Left lung (tissue), 10 donors: ENCODE results near the gene PATE4. TPM values are rescaled to one million over a fixed set of nuclear protein-coding genes. Genes with fewer than 3 reads are reported as not detected.
A peak's percentile ranks its signal among the peaks of the same experiment; 100 is the strongest.

Experiments used
- ATAC-seq: fragments of 200-7000 bp; cut with Tn5 transposase; one replicate; pipeline ENCODE4 v1.9.1; 2020; ENCODE audit warnings: moderate library complexity
- DNase-seq, 4 donors: peaks; one replicate each; pipeline ENCODE4 v3.0.0-alpha.2; 2013 to 2020
- H3K27ac ChIP-seq, 2 donors: fragments of 200-600 bp; sonication (generic) in 1 of 2; one replicate each; pipeline versions ENCODE4 v1.5.0 to v1.8.0; 2020 to 2021
- H3K27me3 ChIP-seq, 2 donors: fragments of 200-600 bp; sonication (generic) in 1 of 2; one replicate each; pipeline versions ENCODE4 v1.5.0 to v1.8.0; 2020 to 2021
- H3K36me3 ChIP-seq, 2 donors: fragments of 200-600 bp; sonication (generic) in 1 of 2; one replicate each; pipeline versions ENCODE4 v1.5.0 to v1.8.0; 2020 to 2021
- H3K4me1 ChIP-seq, 2 donors: fragments of 200-600 bp; one replicate each; pipeline ENCODE4 v1.8.0; 2021
- H3K4me3 ChIP-seq, 2 donors: fragments of 200-600 bp; sonication (generic) in 1 of 2; one replicate each; pipeline versions ENCODE4 v1.5.0 to v1.8.0; 2020 to 2021; ENCODE audit warnings: mild to moderate bottlenecking in 1 of 2
- H3K9me3 ChIP-seq, 2 donors: fragments of 200-600 bp; sonication (generic) in 1 of 2; one replicate each; pipeline versions ENCODE4 v1.5.0 to v1.8.0; 2020 to 2021
- intact Hi-C, 2 donors: fragments of 100-400 bp; cut with DNase I; formaldehyde crosslinking; loops; one replicate each; pipeline versions ENCODE4 v1.11.2 to v1.14.2; 2022
- polyA plus RNA-seq, 6 donors: library from polyadenylated mRNA; unstranded; fragments of 120-200 nt; gene quantifications; one replicate each; pipeline ENCODE4 v1.2.1, GENCODE V29; 2013; ENCODE audit not compliant: insufficient read length in 6 of 6
- total RNA-seq, 2 donors: library from RNA; stranded (reverse); fragmentation: NEBNext Ultra II Directional; extraction: Animal tissue kit (Norgen Biotek cat#: 25700); gene quantifications; one replicate each; pipeline ENCODE4 v1.2.1, GENCODE V29; 2021
- TF ChIP-seq, protein P1 (sequence below), 2 donors: fragments of 200-600 bp; sonication (generic) in 1 of 2; IDR thresholded peaks; one replicate each; pipeline versions ENCODE4 v1.5.0 to v1.8.0; 2021; ENCODE audit warnings: antibody characterized with exemption in 2 of 2
- donor health status: DM: no; HTN: yes; CAD: no.
- donor health status: DM: no; HTN: no; CAD: no.

Gene PATE4
- total and polyA plus RNA-seq, 8 donors = 0.17 to 0.24 (median 0.22) TPM; not detected in 4

DNA sequence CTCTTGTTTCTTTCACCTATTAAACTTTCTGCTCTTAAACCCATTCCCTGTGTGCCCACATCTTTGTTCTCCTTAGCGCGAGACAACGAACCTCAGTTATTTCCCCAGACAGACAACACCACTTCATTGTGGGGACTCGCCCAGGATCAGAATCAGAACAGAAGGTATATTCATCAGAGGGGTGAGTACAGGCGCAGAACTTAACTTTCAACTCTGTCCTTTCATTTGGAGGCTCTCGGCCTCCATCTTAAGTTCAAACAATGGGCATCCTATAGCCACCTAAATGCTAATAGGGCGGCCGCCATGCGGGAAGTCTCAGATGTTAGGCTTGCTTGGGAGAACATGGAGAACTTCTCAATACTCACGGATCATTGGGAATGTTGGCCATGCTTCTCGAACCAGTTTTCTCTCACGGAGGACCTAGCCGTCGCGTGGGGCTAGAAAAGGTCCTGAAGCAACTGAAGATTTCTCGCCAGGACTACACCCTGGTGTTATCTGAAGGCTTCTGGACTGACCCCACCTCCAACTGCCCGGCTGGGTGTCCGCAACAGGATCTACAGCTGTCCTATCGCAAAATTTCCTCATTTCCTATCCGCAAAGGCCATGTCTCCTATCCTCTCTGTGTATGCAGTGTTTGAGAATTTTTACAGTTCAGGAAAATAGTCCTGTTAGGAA lies 40.9 kb downstream of the PATE4 start:
- TF ChIP-seq, protein P1, sequence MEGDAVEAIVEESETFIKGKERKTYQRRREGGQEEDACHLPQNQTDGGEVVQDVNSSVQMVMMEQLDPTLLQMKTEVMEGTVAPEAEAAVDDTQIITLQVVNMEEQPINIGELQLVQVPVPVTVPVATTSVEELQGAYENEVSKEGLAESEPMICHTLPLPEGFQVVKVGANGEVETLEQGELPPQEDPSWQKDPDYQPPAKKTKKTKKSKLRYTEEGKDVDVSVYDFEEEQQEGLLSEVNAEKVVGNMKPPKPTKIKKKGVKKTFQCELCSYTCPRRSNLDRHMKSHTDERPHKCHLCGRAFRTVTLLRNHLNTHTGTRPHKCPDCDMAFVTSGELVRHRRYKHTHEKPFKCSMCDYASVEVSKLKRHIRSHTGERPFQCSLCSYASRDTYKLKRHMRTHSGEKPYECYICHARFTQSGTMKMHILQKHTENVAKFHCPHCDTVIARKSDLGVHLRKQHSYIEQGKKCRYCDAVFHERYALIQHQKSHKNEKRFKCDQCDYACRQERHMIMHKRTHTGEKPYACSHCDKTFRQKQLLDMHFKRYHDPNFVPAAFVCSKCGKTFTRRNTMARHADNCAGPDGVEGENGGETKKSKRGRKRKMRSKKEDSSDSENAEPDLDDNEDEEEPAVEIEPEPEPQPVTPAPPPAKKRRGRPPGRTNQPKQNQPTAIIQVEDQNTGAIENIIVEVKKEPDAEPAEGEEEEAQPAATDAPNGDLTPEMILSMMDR (IDR thresholded peaks at IDR 0.05) = no peak
- H3K36me3 ChIP-seq = no peaks in the 10 kb centered on the region
- H3K4me3 ChIP-seq = no peak overlapping the region
- no peak overlapping the region for H3K27ac ChIP-seq
- ATAC-seq = peak; percentile 33
- H3K27me3 ChIP-seq = no peaks in the 10 kb centered on the region
- no peak for DNase-seq
- H3K4me1 ChIP-seq = no peaks in the 10 kb centered on the region
- H3K9me3 ChIP-seq = no peaks in the 10 kb centered on the region
- intact Hi-C loops = no loop called here

DNA sequence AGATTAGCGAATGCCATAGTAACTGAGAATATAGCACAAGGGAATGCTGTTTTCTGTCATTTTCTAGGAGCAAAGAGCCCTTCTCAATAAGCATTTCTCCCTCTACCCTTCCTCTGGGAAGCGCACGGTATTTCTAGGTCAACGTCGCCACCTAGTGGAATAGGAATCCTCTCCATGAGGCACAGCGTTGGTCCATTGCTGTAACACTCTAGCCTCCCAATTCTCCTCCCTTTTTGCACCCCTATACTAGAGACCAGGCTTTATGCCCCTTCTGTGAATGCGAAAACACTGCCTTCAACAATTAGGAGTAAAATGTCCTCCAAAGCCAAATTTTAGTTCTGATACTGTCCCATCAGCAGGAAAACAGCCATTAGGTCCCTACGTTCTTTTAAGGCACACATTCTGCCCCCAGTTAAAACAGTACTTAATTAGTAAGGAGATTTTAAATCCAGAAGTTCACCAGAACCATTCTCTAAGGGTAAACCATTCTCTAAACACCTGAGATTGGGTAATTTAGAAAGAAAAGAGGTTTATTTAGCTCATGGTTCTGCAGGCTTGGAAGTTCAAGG lies 41.5 kb downstream of the PATE4 start:
- no peaks in the 10 kb centered on the region for H3K9me3 ChIP-seq
- no peak overlapping the region for H3K4me3 ChIP-seq
- no peaks in the 10 kb centered on the region for H3K36me3 ChIP-seq
- TF ChIP-seq, protein P1 (IDR thresholded peaks at IDR 0.05) = peak; percentile 57 to 78
- no peak overlapping the region for H3K27ac ChIP-seq
- peak in 2 of 4 donors; percentile 45 to 80 for DNase-seq
- ATAC-seq = peak; percentile 99
- intact Hi-C loops = no loop called here
- H3K27me3 ChIP-seq = no peaks in the 10 kb centered on the region
- H3K4me1 ChIP-seq = no peaks in the 10 kb centered on the region

DNA sequence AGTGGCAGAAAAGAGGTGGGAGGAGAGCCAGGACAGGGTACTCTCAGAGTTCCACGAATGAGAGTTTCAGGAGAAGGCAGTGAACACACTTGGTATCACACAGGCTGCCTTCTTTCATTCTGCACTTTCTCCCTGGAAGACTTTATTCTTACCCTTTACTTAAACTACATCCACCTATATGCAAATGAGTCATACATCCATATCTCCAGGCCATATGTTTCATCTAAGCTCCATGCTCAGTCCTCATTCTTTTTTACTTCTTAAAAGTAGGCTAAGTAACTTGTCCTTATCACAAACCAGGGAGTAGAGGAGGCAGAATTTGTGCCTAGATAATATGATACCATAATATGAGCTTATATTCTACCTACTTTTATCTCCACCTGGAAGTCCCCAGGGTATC lies 48.2 kb downstream of the PATE4 start:
- no peak for ATAC-seq
- Histone ChIP-seq H3K27ac (no peak overlapping the region), H3K4me1 (peaks cover 0 to 3% of the 10 kb centered on the region in 2 donors), H3K36me3 (no peaks in the 10 kb centered on the region), H3K9me3 (no peaks in the 10 kb centered on the region), H3K27me3 (no peaks in the 10 kb centered on the region), H3K4me3 (no peak overlapping the region)
- intact Hi-C loops = no loop called here
- DNase-seq = no peak
- TF ChIP-seq, protein P1 (IDR thresholded peaks at IDR 0.05) = no peak

DNA sequence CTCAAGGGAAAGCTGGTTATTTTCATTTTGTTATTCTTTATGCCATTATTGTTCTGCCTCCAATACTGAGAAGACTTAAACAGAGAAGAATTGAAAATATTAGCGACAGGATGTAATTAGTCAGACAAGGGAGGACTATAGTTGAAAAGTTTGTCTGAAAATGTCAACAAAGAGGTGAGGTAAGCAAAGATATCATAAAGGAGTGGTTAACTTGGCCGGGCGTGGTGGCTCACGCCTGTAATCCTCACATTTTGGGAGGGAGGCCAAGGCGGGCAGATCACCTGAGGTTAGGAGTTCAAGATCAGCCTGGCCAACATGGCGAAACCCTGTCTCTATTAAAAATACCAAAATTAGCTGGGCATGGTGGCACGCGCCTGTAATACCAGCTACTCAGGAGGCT lies 50.3 kb downstream of the PATE4 start:
- Histone ChIP-seq H3K4me3 (no peak overlapping the region), H3K36me3 (no peaks in the 10 kb centered on the region), H3K27ac (no peak overlapping the region), H3K9me3 (no peaks in the 10 kb centered on the region), H3K4me1 (peaks cover 2 to 16% of the 10 kb centered on the region in 2 donors), H3K27me3 (no peaks in the 10 kb centered on the region)
- no peak for ATAC-seq
- TF ChIP-seq, protein P1 (IDR thresholded peaks at IDR 0.05) = no peak
- no peak for DNase-seq
- intact Hi-C loops = no loop called here

DNA sequence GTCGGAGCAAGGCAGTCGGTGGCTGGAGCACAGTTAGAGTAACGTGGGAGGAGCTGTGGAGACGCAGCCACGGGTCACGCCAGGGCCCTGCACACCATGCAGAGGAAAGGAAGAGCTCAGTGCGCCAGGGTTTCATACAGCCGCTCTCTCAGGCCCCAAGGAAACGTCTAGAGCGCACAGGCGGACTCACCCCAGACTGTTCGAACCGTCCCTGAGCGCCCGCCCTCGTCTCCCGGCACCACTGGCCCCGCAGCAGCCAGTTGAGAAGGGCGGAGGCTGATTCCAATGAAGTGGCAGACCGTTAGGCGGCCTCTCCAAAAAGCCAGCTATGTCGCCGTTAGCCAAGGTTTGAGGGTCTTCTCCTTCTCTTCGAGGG lies 53.9 kb downstream of the PATE4 start:
- Histone ChIP-seq H3K4me1 (peaks cover 5 to 22% of the 10 kb centered on the region in 2 donors), H3K4me3 (peak overlapping the region; percentile 65 to 74), H3K27ac (peak overlapping the region; percentile 92 to 94), H3K27me3 (no peaks in the 10 kb centered on the region), H3K36me3 (no peaks in the 10 kb centered on the region), H3K9me3 (no peaks in the 10 kb centered on the region)
- DNase-seq = peak in 3 of 4 donors; percentile 32 to 85 (median 63)
- intact Hi-C loops = no loop called here
- TF ChIP-seq, protein P1 (IDR thresholded peaks at IDR 0.05) = no peak
- ATAC-seq = peak; percentile 52
